ENCODE data around the gene TBC1D8.

GRCh38 chr2:101037161-101037755 lies 113.9 kb downstream of the TBC1D8 start:
- TF ChIP-seq CBFA2T3 (IDR thresholded peaks at IDR 0.05) (no peak), POLR2A (conservative IDR thresholded peaks at IDR 0.05) (no peak), EZH2 (IDR thresholded peaks at IDR 0.05; ENCODE audit: borderline replicate concordance, low read depth, low read length) (no peak), ZNF24 (IDR thresholded peaks at IDR 0.05) (no peak), ZNF740 (CRISPR knock-in tag; IDR thresholded peaks at IDR 0.05) (no peak), ZNF740 (tag; IDR thresholded peaks at IDR 0.05) (no peak), CTCF (IDR thresholded peaks at IDR 0.05 in 2 of 3, conservative IDR thresholded peaks at IDR 0.05 in 1 of 3; ENCODE audit: insufficient read depth in 2 of 3, low read depth in 1 of 3, low read length in 3 of 3) (no peak), SIN3A (IDR thresholded peaks at IDR 0.05; ENCODE audit: borderline replicate concordance in 2 of 2, control insufficient read depth in 1 of 2, low read depth in 2 of 2, low read length in 2 of 2) (no peak), GTF2F1 (IDR thresholded peaks at IDR 0.05; ENCODE audit: low read depth, low read length) (no peak), PHF20 (IDR thresholded peaks at IDR 0.05; ENCODE audit: partially characterized antibody) (no peak), ZNF232 (CRISPR knock-in tag; IDR thresholded peaks at IDR 0.05) (no peak), ZNF133 (CRISPR knock-in tag; IDR thresholded peaks at IDR 0.05) (no peak)

Measured in K562 (cell line).